ENCODE data around the gene PIBF1.

GRCh38 chr13:73058736-73059459 is 277.0 kb downstream of the PIBF1 start, which contains the start of gene KLF5:
- no peak for TF ChIP-seq CTCF (conservative IDR thresholded peaks at IDR 0.05 in 1 of 2, IDR thresholded peaks at IDR 0.05 in 1 of 2; ENCODE audit: low read depth in 1 of 2, low read length in 2 of 2)
- TF ChIP-seq EZH2 (IDR thresholded peaks at IDR 0.05; ENCODE audit: low read length, missing control alignments), result no peak

Measured in fibroblast of lung (primary cell).